ENCODE measurements around the gene CDCA5. TPM values are rescaled to one million over a fixed set of nuclear protein-coding genes. Genes with fewer than 3 reads are reported as not detected.
"Not testable (repeated sequence)": the region's sequence is repeated elsewhere in the genome, so short reads cannot be mapped to it uniquely, and the experiment has no call there.

The CDCA5 gene
- total RNA-seq, 4 donors from 2014 or later: 0.94 to 27.2 (median 6.4) TPM

- H3K4me3 ChIP-seq: peak within 1 kb of the TSS; percentile 75 to 89 (median 83)
- H3K4me1 ChIP-seq: peaks cover 0 to 29% (median 13%) of the 10 kb centered on the region in 4 donors
- H3K9me3 ChIP-seq: no peaks in the 10 kb centered on the region
- H3K27me3 ChIP-seq: no peaks in the 10 kb centered on the region
- peak; percentile 94 to 99 for TF ChIP-seq POLR2A (IDR thresholded peaks at IDR 0.05)
- TF ChIP-seq CTCF (IDR thresholded peaks at IDR 0.05): peak in 1 of 6 experiments; percentile 18
- H3K27ac ChIP-seq: peak within 1 kb of the TSS; percentile 95 to 99 (median 96)
- peaks cover 0 to 52% (median 0%) of the 10 kb centered on the region in 3 donors for H3K36me3 ChIP-seq
- DNase-seq: peak; percentile 99 to 100 (median 99)
These were observed 38.2 kb upstream of the CDCA5 start, which contains the start of the genes FAU and MRPL49 for GRCh38 chr11:65121865-65122696. FAU (minus strand) TSS chr11:65122134; CDS start chr11:65121813, 321 bp downstream. MRPL49 (plus strand) TSS chr11:65122321; CDS start chr11:65122347, 26 bp downstream.

GRCh38 chr11:65121447-65121864 lies 37.6 kb upstream of the CDCA5 start:
- H3K27me3 ChIP-seq: no peaks in the 10 kb centered on the region
- peaks cover 2 to 35% (median 18%) of the 10 kb centered on the region in 4 donors for H3K4me1 ChIP-seq
- peak in 2 of 3 donors; percentile 71 to 74 for DNase-seq
- H3K9me3 ChIP-seq: no peaks in the 10 kb centered on the region
- H3K27ac ChIP-seq: peak overlapping the region; percentile 95 to 99 (median 96)
- peaks cover 0 to 46% (median 0%) of the 10 kb centered on the region in 3 donors for H3K36me3 ChIP-seq
- H3K4me3 ChIP-seq: peak overlapping the region; percentile 75 to 89 (median 83)
- TF ChIP-seq CTCF (IDR thresholded peaks at IDR 0.05): no peak
- peak in 1 of 2 donors; percentile 15 for TF ChIP-seq POLR2A (IDR thresholded peaks at IDR 0.05)

- Histone ChIP-seq H3K27ac (peak overlapping the region; percentile 95 to 99 (median 96)), H3K36me3 (peaks cover 0 to 39% (median 0%) of the 10 kb centered on the region in 3 donors), H3K4me3 (peak overlapping the region in 3 of 4 donors; percentile 75 to 89 (median 88)), H3K4me1 (peaks cover 3 to 42% (median 23%) of the 10 kb centered on the region in 4 donors), H3K9me3 (no peaks in the 10 kb centered on the region), H3K27me3 (no peaks in the 10 kb centered on the region)
- TF ChIP-seq CTCF (IDR thresholded peaks at IDR 0.05): no peak
- no peak for TF ChIP-seq POLR2A (IDR thresholded peaks at IDR 0.05)
- DNase-seq: peak in 1 of 3 donors; percentile 12
These were observed 37.0 kb upstream of the CDCA5 start for GRCh38 chr11:65120831-65121230.

GRCh38 chr11:65119670-65119995 lies 35.8 kb upstream of the CDCA5 start:
- peak overlapping the region in 1 of 4 donors; percentile 6 for H3K27ac ChIP-seq
- peak in 1 of 3 donors; percentile 34 for DNase-seq
- peaks cover 0 to 27% (median 0%) of the 10 kb centered on the region in 3 donors for H3K36me3 ChIP-seq
- TF ChIP-seq CTCF (IDR thresholded peaks at IDR 0.05) (no peak), POLR2A (IDR thresholded peaks at IDR 0.05) (no peak)
- no peak overlapping the region for H3K4me3 ChIP-seq
- H3K4me1 ChIP-seq: peaks cover 3 to 46% (median 24%) of the 10 kb centered on the region in 4 donors
- H3K27me3 ChIP-seq: no peaks in the 10 kb centered on the region
- no peaks in the 10 kb centered on the region for H3K9me3 ChIP-seq

GRCh38 chr11:65118891-65119669 lies 35.2 kb upstream of the CDCA5 start:
- peaks cover 3 to 46% (median 24%) of the 10 kb centered on the region in 4 donors for H3K4me1 ChIP-seq
- peak overlapping the region in 1 of 4 donors; percentile 93 for H3K27ac ChIP-seq
- not testable (repeated sequence) for H3K4me3 ChIP-seq, H3K9me3 ChIP-seq, H3K27me3 ChIP-seq
- peak in 2 of 3 donors; percentile 19 to 32 for DNase-seq
- H3K36me3 ChIP-seq: peaks cover 0 to 24% (median 0%) of the 10 kb centered on the region in 3 donors

Data from Peyer's patch (tissue), 4 donors.